Measurements from ENCODE around the gene RIPPLY2. TPM values are rescaled to one million over a fixed set of nuclear protein-coding genes. Genes with fewer than 3 reads are reported as not detected.

RIPPLY2 gene
- total RNA-seq, 1 experiment from 2014 or later, result not detected

DNA sequence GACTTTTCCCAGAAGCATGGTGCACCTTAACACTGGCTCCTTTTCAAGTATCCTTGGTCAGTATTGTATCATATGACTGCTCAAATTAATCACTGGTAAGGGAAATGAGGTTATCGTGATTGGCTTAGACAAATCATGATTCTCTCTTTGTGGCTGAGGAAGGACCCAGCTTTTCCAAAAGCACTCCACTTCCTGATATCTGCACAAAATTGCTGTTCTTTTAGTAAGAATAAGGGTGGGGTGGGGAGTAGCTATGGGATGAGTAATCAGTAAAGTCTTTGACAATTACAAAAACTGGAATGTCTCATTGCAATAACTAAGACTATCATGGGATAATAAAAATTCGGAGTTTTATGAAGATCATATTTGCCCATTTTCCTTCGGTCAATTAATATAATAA, 9.0 kb upstream of the RIPPLY2 start:
- ChIA-PET CTCF (no interaction called here), POLR2A (no interaction called here)
- H3K4me3 ChIP-seq (ENCODE audit: low read depth, low read length), result no peak overlapping the region
- no peak overlapping the region for H3K27ac Mint-ChIP-seq (ENCODE audit: unreplicated experiment)
- H3K4me1 Mint-ChIP-seq (ENCODE audit: low read depth, unreplicated experiment), result no peaks in the 10 kb centered on the region
- no peak overlapping the region for H3K4me3 Mint-ChIP-seq (ENCODE audit: unreplicated experiment)
- intact Hi-C loops (cut with micrococcal nuclease; ENCODE audit: unreplicated experiment), result no loop called here
- no peaks in the 10 kb centered on the region for H3K4me1 ChIP-seq
- no peaks in the 10 kb centered on the region for H3K9me3 Mint-ChIP-seq (ENCODE audit: unreplicated experiment)
- H3K27me3 Mint-ChIP-seq (ENCODE audit: insufficient read depth, unreplicated experiment), result peaks cover 11% of the 10 kb centered on the region
- DNase-seq, result no peak
- no TSS peak for BruUV-seq (replicated peaks)
- H3K9me3 ChIP-seq, result no peaks in the 10 kb centered on the region; the same call in 1 of the 2 replicates
- H3K27me3 ChIP-seq (replicated peaks; ENCODE audit: control insufficient read depth, insufficient read depth, low read length), result no peaks in the 10 kb centered on the region
- H3K36me3 Mint-ChIP-seq (ENCODE audit: insufficient read depth, unreplicated experiment), result no peaks in the 10 kb centered on the region
- no peaks in the 10 kb centered on the region for H3K36me3 ChIP-seq (ENCODE audit: control insufficient read depth, insufficient read depth, low read length)
- TF ChIP-seq, protein P1, sequence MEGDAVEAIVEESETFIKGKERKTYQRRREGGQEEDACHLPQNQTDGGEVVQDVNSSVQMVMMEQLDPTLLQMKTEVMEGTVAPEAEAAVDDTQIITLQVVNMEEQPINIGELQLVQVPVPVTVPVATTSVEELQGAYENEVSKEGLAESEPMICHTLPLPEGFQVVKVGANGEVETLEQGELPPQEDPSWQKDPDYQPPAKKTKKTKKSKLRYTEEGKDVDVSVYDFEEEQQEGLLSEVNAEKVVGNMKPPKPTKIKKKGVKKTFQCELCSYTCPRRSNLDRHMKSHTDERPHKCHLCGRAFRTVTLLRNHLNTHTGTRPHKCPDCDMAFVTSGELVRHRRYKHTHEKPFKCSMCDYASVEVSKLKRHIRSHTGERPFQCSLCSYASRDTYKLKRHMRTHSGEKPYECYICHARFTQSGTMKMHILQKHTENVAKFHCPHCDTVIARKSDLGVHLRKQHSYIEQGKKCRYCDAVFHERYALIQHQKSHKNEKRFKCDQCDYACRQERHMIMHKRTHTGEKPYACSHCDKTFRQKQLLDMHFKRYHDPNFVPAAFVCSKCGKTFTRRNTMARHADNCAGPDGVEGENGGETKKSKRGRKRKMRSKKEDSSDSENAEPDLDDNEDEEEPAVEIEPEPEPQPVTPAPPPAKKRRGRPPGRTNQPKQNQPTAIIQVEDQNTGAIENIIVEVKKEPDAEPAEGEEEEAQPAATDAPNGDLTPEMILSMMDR (IDR thresholded peaks at IDR 0.05; ENCODE audit: insufficient read depth in 1 of 2, low read depth in 1 of 2, low read length in 1 of 2, severe bottlenecking in 1 of 2, unreplicated experiment in 1 of 2), result no peak

DNA sequence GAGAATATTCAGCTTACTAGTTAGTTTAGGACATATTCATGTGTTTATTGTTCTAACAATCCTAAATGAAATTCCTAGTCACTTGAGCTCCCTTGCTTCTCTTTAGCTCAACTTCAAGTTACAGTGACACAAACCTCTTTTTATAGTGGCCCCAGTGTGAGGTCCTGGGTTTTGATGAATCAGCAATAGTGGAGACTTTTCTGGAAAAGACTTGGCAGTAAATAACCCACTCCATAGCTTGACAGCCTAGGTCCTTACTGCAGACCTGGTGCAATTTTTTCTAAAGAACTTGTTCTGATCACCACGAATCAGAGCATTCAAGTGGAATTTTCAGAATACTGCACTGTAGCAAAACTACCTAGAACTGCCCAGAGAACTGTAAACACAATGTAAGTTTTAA, 6.9 kb upstream of the RIPPLY2 start:
- Histone ChIP-seq H3K9me3 (no peaks in the 10 kb centered on the region), H3K36me3 (ENCODE audit: control insufficient read depth, insufficient read depth, low read length) (no peaks in the 10 kb centered on the region), H3K4me1 (no peaks in the 10 kb centered on the region), H3K4me3 (ENCODE audit: low read depth, low read length) (no peak overlapping the region), H3K27me3 (replicated peaks; ENCODE audit: control insufficient read depth, insufficient read depth, low read length) (no peaks in the 10 kb centered on the region)
- Mint-ChIP-seq H3K4me3 (ENCODE audit: unreplicated experiment) (no peak overlapping the region), H3K36me3 (ENCODE audit: insufficient read depth, unreplicated experiment) (no peaks in the 10 kb centered on the region), H3K27ac (ENCODE audit: unreplicated experiment) (no peak overlapping the region), H3K27me3 (ENCODE audit: insufficient read depth, unreplicated experiment) (peaks cover 14% of the 10 kb centered on the region), H3K4me1 (ENCODE audit: low read depth, unreplicated experiment) (no peaks in the 10 kb centered on the region), H3K9me3 (ENCODE audit: unreplicated experiment) (no peaks in the 10 kb centered on the region)
- CTCF ChIA-PET, result no interaction called here
- POLR2A ChIA-PET, result no interaction called here
- BruUV-seq (replicated peaks), result no TSS peak
- intact Hi-C loops (cut with micrococcal nuclease; ENCODE audit: unreplicated experiment), result no loop called here
- DNase-seq, result no peak
- TF ChIP-seq, protein P1 (IDR thresholded peaks at IDR 0.05; ENCODE audit: insufficient read depth in 1 of 2, low read depth in 1 of 2, low read length in 1 of 2, severe bottlenecking in 1 of 2, unreplicated experiment in 1 of 2), result no peak

DNA sequence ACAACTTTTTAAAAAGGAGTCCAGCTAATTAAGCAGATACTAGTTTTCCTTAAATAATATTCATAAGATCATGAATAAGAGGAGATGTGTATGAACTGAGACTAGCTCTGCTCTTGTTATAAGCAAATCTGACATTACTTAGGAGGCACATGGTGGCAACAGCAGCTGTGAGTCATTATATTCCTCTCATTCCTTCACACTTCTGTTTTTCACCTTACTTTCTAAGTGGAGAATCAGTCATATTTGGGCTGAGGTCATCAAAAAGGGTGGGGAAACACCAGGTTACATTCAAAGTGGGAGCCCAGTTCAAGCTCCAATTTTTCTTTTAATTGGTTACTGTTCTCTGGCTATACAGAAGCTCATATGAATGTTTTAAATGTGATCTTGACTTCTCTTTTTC, 6.0 kb upstream of the RIPPLY2 start:
- intact Hi-C loops (cut with micrococcal nuclease; ENCODE audit: unreplicated experiment), result no loop called here
- no peaks in the 10 kb centered on the region for H3K27me3 ChIP-seq (replicated peaks; ENCODE audit: control insufficient read depth, insufficient read depth, low read length)
- no peaks in the 10 kb centered on the region for H3K9me3 ChIP-seq
- H3K4me3 ChIP-seq (ENCODE audit: low read depth, low read length), result no peak overlapping the region
- Mint-ChIP-seq H3K27ac (ENCODE audit: unreplicated experiment) (no peak overlapping the region), H3K4me1 (ENCODE audit: low read depth, unreplicated experiment) (no peaks in the 10 kb centered on the region), H3K36me3 (ENCODE audit: insufficient read depth, unreplicated experiment) (no peaks in the 10 kb centered on the region), H3K4me3 (ENCODE audit: unreplicated experiment) (no peak overlapping the region), H3K27me3 (ENCODE audit: insufficient read depth, unreplicated experiment) (peaks cover 16% of the 10 kb centered on the region), H3K9me3 (ENCODE audit: unreplicated experiment) (no peaks in the 10 kb centered on the region)
- BruUV-seq (replicated peaks), result no TSS peak
- no peak for DNase-seq
- ChIA-PET POLR2A (no interaction called here), CTCF (no interaction called here)
- no peaks in the 10 kb centered on the region for H3K36me3 ChIP-seq (ENCODE audit: control insufficient read depth, insufficient read depth, low read length)
- TF ChIP-seq, protein P1 (IDR thresholded peaks at IDR 0.05; ENCODE audit: insufficient read depth in 1 of 2, low read depth in 1 of 2, low read length in 1 of 2, severe bottlenecking in 1 of 2, unreplicated experiment in 1 of 2), result no peak
- H3K4me1 ChIP-seq, result no peaks in the 10 kb centered on the region
